Measurements from ENCODE around the gene CCSER2. TPM values are rescaled to one million over a fixed set of nuclear protein-coding genes. Genes with fewer than 3 reads are reported as not detected.

CCSER2 gene
- polyA plus RNA-seq, 2 of the 4 experiments (the other 2 are of a cell fraction), result 9.2 to 28.2 TPM

- Histone ChIP-seq H3K27ac (no peak overlapping the region), H3K4me3 (no peak overlapping the region), H3K4me2 (peak overlapping the region; percentile 29), H3K9me3 (0 out of 3 replicates have a peak, but pooled peaks cover 2% of the 10 kb centered on the region), H3K4me1 (peaks cover 37% of the 10 kb centered on the region)
- WGBS (ENCODE audit: missing lambda C conversion rate), result 49% methylated on average over 5 of the region's 5 CpGs
- POLR2A ChIA-PET, result no interaction called here
- CTCF ChIA-PET, result interaction anchor here (0.6 to 4.6 kb wide), 10 partner anchors 9 to 175 kb away, joined by 3 to 32 read pairs (median 3); no protein-coding TSS in a partner anchor
- no peak for DNase-seq (ENCODE audit: low read depth in 1 of 2, low spot score in 1 of 2)
- TF ChIP-seq MAX (IDR thresholded peaks at IDR 0.05) (no peak), CEBPB (IDR thresholded peaks at IDR 0.05) (peak in 1 of 2 experiments; percentile 34; a peak in 1 of 4 replicates)
- ATAC-seq, result no peak
- FAIRE-seq, result no peak
Measured at GRCh38 chr10:84365335-84365881, 37.0 kb downstream of the CCSER2 start.

- DNase-seq (ENCODE audit: low read depth in 1 of 2, low spot score in 1 of 2) (no peak), FAIRE-seq (no peak), ATAC-seq (no peak)
- H3K9me3 ChIP-seq, result 0 out of 3 replicates have a peak, but pooled peaks cover 2% of the 10 kb centered on the region
- CTCF ChIA-PET, result interaction anchor here (0.6 to 4.6 kb wide), 8 partner anchors 9 to 174 kb away, joined by 3 to 32 read pairs (median 3); no protein-coding TSS in a partner anchor
- TF ChIP-seq POLR2A (IDR thresholded peaks at IDR 0.05; ENCODE audit: low read length) (no peak), KDM5A (IDR thresholded peaks at IDR 0.05) (no peak), HES2 (IDR thresholded peaks at IDR 0.05) (no peak), CBX8 (IDR thresholded peaks at IDR 0.05) (no peak), SMC3 (IDR thresholded peaks at IDR 0.05) (no peak), RFX5 (IDR thresholded peaks at IDR 0.05) (no peak), EP300 (IDR thresholded peaks at IDR 0.05) (no peak), EHF (CRISPR knock-in tag; IDR thresholded peaks at IDR 0.05) (no peak), RCOR1 (IDR thresholded peaks at IDR 0.05; ENCODE audit: low read depth, low read length) (no peak)
- H3K4me1 ChIP-seq, result peaks cover 38% of the 10 kb centered on the region
- no peak overlapping the region for H3K4me3 ChIP-seq
- POLR2A ChIA-PET, result no interaction called here
- no peak overlapping the region for H3K27ac ChIP-seq
- 87% methylated on average over 4 of the region's 4 CpGs for WGBS (ENCODE audit: missing lambda C conversion rate)
- H3K4me2 ChIP-seq, result no peak overlapping the region
Measured at GRCh38 chr10:84366041-84366440, 37.7 kb downstream of the CCSER2 start.

- TF ChIP-seq RNF2 (IDR thresholded peaks at IDR 0.05; ENCODE audit: borderline replicate concordance, low read depth) (no peak), MAZ (IDR thresholded peaks at IDR 0.05; ENCODE audit: borderline replicate concordance, low read depth, low read length) (no peak), CBX8 (IDR thresholded peaks at IDR 0.05) (no peak), EHMT2 (IDR thresholded peaks at IDR 0.05; ENCODE audit: low read depth) (no peak), EHF (CRISPR knock-in tag; IDR thresholded peaks at IDR 0.05) (no peak), HES2 (IDR thresholded peaks at IDR 0.05) (no peak), ZSCAN20 (CRISPR knock-in tag; IDR thresholded peaks at IDR 0.05) (no peak), CHD2 (IDR thresholded peaks at IDR 0.05; ENCODE audit: low read length, partially characterized antibody) (no peak), RAD21 (conservative IDR thresholded peaks at IDR 0.05 in 1 of 2, IDR thresholded peaks at IDR 0.05 in 1 of 2) (no peak), MAFK (IDR thresholded peaks at IDR 0.05; ENCODE audit: partially characterized antibody) (no peak)
- ChIA-PET CTCF (no interaction called here), POLR2A (no interaction called here)
- no peak for DNase-seq (ENCODE audit: low read depth in 1 of 2, low spot score in 1 of 2)
- no peak for FAIRE-seq
- H3K4me2 ChIP-seq, result no peak overlapping the region
- H3K4me1 ChIP-seq, result peaks cover 32% of the 10 kb centered on the region
- ATAC-seq, result no peak
- 95% methylated on average over 6 of the region's 6 CpGs for WGBS (ENCODE audit: missing lambda C conversion rate)
- H3K27ac ChIP-seq, result no peak overlapping the region
- H3K4me3 ChIP-seq, result no peak overlapping the region
- H3K9me3 ChIP-seq, result 0 out of 3 replicates have a peak, but pooled peaks cover 2% of the 10 kb centered on the region
Measured at GRCh38 chr10:84367256-84367655, 38.9 kb downstream of the CCSER2 start.

GRCh38 chr10:84368828-84369227 is 40.4 kb downstream of the CCSER2 start:
- CTCF ChIA-PET, result interaction anchor here (0.6 kb wide), 1 partner anchor 699 kb away, joined by 3 read pairs; no protein-coding TSS in a partner anchor
- Histone ChIP-seq H3K4me1 (peaks cover 32% of the 10 kb centered on the region), H3K4me3 (no peak overlapping the region), H3K4me2 (no peak overlapping the region), H3K9me3 (0 out of 3 replicates have a peak, but pooled peaks cover 2% of the 10 kb centered on the region), H3K27ac (no peak overlapping the region)
- POLR2A ChIA-PET, result no interaction called here
- FAIRE-seq (no peak), DNase-seq (ENCODE audit: low read depth in 1 of 2, low spot score in 1 of 2) (no peak), ATAC-seq (no peak)
- TF ChIP-seq CBX8 (IDR thresholded peaks at IDR 0.05), result no peak
- no peak for TF ChIP-seq KDM1A (IDR thresholded peaks at IDR 0.05; ENCODE audit: low read depth)
- TF ChIP-seq BHLHE40 (IDR thresholded peaks at IDR 0.05; ENCODE audit: low read depth, low read length), result no peak
- no peak for TF ChIP-seq POLR2A (IDR thresholded peaks at IDR 0.05; ENCODE audit: low read length)
- TF ChIP-seq ZNF302 (CRISPR knock-in tag; IDR thresholded peaks at IDR 0.05), result no peak
- no peak for TF ChIP-seq RFX5 (IDR thresholded peaks at IDR 0.05)
- TF ChIP-seq BCL3 (IDR thresholded peaks at IDR 0.05), result no peak
- no peak for TF ChIP-seq JUN (IDR thresholded peaks at IDR 0.05)
- TF ChIP-seq ATOH8 (CRISPR knock-in tag; IDR thresholded peaks at IDR 0.05; ENCODE audit: low read depth), result no peak
- TF ChIP-seq JUNB (IDR thresholded peaks at IDR 0.05), result no peak
- no peak for TF ChIP-seq RCOR1 (IDR thresholded peaks at IDR 0.05; ENCODE audit: low read depth, low read length)
- no peak for TF ChIP-seq MAX (IDR thresholded peaks at IDR 0.05)
- no peak for TF ChIP-seq CBX2 (IDR thresholded peaks at IDR 0.05; ENCODE audit: borderline replicate concordance, low read depth)
- no peak for TF ChIP-seq RAD21 (conservative IDR thresholded peaks at IDR 0.05 in 1 of 2, IDR thresholded peaks at IDR 0.05 in 1 of 2)
- TF ChIP-seq CHD4 (IDR thresholded peaks at IDR 0.05; ENCODE audit: borderline replicate concordance), result no peak
- no peak for TF ChIP-seq EHMT2 (IDR thresholded peaks at IDR 0.05; ENCODE audit: low read depth)
- WGBS (ENCODE audit: missing lambda C conversion rate), result 87% methylated on average over 1 of the region's 1 CpG

Measured in A549 (cell line).